GM19324 (cell line): ENCODE results near the gene TJP1.
"Not testable (repeated sequence)": the region's sequence is repeated elsewhere in the genome, so short reads cannot be mapped to it uniquely, and the experiment has no call there.

Experiments used
- ATAC-seq: cut with Tn5 transposase; IDR thresholded peaks from one replicate; pipeline ENCODE4 v1.9.1; 2021; ENCODE audit warnings: mild to moderate bottlenecking, moderate library complexity; ENCODE audit not compliant: unreplicated experiment, low FRiP score

TJP1 gene

DNA sequence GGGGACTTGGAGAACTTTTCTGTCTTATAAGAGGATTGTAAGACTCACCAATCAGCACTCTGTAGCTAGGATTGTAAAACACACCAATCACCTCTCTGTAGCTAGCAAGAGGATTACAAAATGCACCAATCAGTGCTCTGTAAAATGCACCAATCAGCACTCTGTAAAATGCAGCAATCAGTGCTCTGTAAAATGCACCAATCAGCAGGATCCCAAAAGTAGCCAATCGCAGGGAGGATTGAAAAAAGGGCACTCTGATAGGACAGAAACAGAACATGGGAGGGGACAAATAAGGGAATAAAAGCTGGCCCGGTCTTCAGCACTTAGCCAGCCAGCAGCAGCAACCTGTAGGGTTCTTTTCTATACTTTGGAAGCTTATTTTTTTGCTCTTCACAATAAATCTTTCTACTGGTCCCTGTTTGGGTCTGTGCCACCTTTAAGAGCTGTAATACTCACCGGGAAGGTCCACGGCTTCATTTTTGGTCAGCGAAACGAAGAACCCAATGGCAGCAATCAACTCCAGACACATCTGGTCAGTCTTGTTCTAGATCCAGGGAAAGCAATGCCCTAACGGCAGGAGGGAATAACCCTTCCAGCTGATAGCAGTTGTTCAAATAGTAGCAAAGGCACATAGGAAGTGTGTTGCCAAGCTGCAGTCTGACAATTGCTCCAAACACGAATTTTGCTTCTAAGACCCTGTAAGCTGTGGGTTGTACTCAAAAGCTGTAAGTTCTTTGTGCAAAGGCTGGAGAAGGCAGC is 135.6 kb downstream of the TJP1 start:
- ATAC-seq: no peak

DNA sequence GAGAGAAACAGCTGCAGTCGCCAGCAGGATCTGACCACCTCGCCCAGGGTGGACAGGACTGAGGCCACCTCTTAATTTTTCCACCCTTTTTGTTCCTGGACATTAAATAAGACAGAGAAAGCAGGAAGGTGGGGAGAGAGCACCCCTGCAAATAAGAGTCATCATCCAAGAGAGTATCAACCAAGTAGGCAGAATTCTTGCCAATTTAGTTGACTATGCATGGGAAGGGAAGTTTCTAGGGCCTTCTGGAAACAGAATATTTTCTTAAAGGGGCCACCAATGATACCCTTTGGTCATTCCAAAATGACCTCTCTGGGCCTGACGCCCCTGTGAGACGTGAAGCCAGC is 136.2 kb downstream of the TJP1 start:
- no peak for ATAC-seq

DNA sequence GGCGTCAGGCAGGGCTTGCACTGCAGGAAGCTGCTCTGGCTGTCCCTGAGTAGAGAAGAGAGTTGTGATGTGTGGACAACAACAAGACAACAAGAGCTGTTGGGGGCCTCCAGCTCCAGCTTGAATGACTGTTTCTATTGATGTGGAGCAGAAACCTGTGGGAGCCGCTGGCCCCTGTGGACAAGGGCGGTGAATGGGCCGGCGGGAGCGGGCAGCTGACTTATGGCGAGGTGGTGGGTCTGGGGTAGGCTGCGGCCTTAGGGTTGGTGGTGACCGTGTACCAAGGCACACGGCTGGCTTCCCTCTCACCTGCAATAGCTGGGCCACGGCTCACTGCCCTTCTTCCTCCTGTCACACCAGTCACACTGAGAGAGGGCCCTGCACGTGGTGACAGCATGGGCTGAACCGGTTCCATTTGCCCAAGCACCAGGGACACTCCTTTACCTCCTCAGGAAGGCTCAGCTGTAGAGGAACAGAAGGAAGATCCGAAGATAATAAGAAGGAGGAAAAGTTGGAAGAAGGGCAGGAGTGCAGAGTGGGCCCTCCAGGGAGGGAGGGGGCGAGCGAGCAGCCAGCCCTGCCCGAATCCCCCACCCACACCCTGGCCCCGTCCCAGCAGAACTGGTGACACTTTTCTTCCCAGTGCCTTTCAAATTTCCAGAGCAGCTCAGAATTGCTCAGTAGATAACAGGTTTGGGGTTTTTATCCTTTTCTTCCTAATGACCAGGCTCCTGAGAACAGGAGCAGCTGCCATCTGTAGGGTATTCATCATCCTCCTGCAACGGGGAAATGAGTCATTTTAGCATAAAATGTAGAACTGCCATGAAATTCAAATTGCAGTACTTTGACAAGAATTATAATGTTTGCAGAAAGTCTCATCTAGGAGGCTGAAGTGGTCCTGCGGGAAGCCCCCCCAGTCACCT is 136.9 kb downstream of the TJP1 start:
- ATAC-seq: no peak

DNA sequence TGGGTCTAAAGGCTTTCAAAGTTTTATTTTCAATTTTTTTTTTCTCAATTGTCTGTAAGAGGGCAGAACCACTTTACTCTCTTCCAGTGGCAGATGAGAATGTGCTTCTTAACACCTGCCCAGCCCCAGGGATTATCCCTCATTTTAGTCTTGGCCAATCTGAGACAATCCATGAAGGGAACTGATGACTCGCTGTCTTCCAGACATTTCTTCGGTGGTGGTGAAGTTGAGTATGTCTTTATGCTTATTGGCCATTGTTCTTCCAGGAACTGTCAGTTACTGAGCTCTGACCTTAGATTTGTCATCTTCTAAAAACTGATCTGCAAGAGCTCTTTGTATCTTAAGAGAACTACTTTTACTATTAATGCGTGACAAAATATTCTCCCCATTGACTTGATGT is 139.5 kb downstream of the TJP1 start:
- no peak for ATAC-seq

DNA sequence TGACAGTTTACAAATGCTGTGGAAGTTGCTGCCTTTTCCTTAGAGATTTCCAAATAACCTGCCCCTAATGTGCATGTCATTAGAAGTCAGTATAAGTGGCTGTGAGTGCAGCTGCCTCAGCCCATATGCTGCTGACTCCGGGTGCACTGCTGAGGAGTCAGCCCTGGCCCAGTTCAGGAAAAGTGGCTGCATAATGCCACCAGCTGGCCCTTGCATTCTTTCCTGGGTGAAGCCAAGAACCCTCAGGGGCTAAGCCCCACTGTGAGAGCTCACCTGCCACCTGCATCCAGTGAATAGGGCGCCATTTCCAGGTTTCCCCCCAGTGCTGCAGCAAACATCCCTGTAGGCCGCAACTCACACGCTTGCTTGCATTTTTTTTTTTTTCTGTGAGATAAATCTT is 139.9 kb downstream of the TJP1 start:
- ATAC-seq: no peak

DNA sequence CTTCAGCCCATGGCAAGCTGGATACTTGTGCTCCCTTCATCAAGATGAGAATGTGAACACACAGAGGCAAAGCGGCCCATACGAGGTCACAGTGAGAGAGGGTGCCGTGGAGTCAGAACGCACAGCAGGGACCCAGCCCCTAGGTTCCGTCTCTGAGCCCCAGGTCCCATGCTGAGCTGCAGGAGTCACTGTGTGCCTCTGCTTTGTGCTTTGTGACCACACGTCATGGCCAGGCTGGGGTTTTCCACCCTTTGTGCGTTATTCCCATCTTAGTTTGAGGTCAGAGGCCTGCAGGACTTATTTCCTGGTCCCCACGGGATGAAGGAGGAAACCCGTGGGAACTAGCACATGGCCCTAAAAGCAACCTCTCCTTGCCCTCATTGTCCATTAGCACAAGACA is 140.3 kb downstream of the TJP1 start:
- no peak for ATAC-seq

DNA sequence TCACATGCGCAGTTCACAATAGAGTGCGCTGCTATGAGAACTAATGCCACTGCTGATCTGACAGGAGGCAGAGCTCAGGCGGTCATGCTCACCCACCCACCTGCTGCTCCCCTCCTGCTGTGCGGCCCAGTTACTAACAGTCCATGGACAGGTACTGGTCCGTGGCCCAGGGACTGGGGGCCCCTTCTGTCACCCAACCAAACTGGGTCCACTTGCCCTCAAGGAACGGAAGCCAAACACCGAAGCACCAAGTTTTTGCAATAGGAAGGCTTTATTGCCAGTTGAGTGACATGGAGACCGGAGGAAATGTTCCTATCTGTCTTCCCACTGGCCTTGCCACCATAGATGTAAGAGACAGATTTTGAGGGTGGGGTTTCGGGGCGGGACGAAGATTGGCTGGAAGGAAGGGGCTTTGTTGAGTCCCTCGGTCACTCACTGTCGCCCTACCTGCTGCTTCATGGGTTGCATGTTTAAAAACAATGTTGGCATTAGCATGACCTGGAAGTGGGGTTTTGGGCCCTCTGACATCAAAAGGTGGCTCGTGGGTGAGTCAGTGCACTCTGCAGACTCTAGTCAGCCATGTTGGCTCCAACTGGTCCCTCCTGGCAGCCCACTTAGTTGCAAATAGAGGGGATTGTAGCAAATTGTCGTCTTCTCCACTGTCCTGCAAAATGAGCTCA is 141.0 kb downstream of the TJP1 start:
- ATAC-seq: no peak

DNA sequence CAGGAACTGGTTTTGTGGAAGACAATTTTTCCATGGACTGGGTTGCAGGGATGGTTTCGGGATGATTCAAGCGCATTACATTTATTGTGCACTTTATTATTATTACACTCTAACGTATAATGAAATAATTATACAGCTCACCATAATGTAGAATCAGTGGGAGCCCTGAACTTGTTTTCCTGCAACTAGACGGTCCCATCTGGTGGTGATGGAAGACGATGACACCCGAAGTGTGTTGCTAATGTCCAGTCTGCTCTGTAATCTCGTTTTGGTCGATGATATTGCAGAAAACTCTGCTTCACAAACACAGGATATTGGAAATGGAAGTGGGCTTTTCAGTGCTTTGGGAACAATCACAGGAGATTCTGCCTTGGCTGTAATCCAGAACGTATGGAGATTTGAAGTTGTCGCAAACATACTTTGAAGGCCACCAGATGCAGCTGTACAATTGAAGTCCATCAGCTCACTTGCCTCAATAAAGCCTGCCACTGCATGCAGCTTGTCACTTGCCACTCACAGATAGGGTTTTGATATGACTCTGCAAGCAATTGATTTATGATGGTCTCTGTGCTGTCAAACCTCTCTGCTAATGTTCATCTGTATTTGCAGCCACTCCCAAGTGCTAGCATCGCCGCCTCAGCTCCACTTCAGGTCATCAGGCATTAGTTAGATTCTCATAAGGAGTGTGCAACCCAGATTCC is 141.7 kb downstream of the TJP1 start:
- no peak for ATAC-seq

DNA sequence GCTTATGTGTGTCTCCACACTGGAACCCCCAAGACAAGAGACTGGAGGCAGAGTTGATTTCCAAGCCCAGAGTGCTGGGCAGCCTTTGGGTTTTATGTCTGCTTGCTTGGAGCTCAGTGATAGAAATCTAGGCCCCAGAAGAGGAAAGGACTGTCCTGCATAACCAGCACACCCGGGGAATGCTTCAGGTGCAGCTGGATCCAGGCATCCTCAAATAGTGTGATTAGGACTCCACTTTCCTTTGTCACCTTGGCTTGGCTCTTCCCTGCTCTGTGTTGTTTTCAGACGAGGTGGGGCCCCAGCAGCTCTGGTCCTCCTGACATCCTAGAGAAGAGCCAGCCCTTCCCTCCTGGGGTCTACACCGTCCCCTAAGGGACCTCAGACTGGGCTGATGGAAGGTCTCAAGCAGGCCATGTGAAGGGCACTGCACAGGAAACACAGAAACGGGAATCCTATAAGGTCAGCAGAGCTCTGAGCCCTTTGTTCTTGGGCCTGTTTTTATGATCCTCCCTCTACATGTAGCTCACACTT is 143.7 kb downstream of the TJP1 start:
- no peak for ATAC-seq

DNA sequence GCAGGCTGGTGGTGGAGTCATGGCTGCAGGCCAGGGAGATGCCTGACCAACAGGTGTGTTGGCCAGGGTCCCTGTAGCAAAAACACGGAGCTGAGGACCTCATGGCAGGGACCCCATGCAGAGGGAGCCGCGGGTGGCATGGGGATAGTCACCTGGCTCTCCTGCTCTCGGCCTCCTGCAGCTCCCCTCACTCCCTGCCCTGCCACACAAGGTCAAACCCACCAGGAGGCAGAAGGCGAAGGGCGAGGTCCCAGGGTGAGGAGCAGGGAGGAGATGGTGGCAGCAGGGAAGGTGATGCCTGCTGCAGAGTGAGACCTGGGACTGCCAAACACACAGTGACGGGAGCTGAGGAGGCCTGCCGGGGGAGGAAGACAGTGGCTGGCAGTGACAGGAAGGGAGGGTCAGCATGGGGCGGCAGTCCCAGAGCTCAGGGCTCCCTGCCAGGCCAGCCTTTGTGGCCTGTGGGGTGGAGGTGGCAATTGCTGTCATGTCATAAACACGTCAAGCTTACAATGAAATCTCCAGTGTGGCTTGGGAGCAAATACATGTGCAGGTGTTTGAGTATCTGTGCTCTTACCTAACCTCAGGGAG is 144.3 kb downstream of the TJP1 start:
- no peak for ATAC-seq

DNA sequence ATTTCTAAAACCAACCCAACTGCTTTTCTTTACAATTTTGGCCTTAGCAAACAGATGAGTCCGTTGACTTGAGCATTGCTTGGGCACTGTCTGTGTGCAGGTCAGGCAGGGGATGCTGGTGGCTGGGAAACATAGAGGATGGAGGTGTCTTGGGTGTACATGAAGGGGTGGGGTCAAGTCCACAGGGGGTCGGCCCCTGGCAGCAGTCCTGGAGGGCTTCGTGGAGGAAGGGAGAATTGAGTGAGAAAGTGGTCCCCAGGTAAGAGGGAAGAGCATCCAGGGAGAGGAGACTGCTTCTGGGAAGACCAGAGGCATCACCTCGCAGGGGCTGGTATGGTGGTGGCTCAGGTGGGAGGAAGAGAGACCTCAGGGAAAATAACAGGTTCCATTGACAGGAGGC is 144.8 kb downstream of the TJP1 start:
- ATAC-seq: no peak

DNA sequence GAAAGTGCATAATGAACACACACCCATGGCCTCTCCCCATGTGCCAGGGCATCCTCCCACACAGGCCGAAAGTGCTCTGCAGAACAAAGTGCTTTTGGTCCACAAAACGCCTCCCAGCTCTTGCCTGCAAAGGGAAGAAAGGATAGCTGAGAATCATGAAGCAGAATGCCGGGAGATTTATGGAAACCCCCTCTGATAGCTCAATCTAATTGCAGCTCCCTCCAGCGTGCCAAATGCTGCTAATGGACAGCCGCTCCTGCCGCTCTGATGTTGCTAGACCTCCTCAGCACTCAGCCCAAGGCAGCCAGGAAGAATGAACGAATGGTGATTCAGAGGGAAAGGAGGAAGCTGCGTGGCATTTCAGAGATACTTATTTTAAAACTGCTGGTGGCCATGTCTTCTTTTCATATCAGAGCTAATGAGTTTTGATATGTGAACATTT is 145.3 kb downstream of the TJP1 start:
- no peak for ATAC-seq

DNA sequence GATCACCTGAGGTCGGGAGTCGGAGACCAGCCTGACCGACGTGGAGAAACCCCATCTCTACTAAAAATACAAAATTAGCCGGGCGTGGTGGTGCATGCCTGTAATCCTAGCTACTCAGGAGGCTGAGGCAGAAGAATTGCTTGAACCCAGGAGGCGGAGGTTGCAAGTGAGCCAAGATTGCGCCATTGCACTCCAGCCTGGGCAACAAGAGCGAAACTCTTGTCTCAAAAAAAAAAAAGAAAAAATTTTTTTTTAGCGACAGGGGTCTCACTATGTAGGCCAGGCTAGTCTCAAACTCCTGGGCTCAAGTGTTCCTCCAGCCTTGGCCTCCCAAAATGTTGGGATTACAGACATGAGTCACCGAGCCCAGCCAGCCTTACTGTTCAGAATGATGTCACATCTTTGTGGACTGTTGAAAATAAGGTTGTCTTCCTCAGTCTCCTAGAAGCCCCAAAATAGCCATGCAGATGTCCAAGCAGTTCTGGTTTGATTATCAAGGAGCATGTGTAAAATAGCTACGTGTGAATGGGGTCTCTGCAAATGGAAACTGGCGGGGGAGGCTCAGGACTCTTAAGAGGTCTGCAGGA is 145.8 kb downstream of the TJP1 start:
- ATAC-seq: not testable (repeated sequence)

DNA sequence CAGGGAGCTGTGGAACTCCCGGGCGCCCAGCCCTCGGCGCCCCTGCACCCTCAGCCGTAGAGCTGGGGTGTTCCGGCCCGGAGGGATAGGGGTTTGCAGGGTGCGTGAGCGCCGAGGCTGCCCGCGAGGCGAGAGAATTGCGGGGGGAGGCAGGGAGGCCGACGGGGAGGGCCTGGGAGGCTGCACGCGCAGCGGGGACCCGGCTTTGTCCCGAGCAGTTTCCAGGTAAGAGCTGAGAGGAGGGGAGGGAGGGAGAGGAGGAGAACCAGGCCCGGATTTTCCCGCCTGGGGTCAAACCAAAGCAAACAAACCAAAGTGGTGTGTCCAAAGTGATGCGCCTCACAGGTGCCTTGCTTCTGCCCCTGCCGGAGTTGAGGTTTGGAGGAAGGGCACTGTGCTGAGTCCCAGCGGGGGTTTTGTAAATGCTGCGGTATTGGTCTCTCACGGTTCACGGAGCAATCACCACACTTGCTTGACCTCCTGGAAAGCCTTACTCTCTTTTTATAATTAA is 146.4 kb downstream of the TJP1 start:
- ATAC-seq: no peak

DNA sequence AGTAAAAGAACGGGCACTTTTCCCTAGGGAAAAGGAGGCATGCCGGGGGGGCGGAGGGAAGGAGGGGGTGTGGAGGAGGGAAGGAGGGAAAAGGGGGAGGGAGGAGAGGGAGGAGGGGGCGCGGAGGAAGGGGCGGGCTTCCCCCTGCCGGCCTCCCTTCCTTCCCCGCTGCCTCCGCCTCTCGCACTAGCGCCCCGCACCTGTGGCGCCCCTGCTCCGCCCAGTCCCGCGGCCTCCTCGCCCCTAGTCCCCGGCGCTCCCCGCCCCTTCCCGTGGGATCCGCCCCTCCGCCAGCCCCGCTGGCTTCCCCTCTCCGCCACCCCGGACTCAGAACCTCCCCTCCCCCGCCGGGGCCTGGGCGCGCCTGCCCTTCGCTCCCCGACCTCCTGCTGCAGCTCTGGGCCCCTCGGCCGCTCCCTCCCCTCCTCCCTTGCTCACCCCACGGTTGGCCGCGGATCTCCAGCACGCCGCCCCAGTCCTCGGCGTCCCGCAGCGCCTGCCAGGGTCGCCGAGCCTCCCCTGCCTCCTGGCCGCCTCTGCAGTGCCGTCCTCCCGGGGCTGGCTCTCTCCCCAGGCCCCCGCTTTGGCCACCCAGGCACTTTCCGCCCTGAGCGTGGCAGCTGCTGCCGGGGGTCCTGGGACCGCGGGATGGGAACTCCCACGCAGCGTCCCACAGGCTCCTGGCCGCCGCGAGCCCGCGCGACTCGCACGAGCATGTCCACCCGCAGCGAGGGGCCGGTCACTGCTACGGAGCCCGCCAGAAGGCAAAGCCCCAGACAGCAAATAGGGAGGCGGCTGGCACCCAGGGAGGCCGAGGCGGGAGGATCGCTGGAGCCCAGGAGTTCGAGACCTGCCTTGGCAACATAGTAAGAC is 147.4 kb downstream of the TJP1 start:
- no peak for ATAC-seq

DNA sequence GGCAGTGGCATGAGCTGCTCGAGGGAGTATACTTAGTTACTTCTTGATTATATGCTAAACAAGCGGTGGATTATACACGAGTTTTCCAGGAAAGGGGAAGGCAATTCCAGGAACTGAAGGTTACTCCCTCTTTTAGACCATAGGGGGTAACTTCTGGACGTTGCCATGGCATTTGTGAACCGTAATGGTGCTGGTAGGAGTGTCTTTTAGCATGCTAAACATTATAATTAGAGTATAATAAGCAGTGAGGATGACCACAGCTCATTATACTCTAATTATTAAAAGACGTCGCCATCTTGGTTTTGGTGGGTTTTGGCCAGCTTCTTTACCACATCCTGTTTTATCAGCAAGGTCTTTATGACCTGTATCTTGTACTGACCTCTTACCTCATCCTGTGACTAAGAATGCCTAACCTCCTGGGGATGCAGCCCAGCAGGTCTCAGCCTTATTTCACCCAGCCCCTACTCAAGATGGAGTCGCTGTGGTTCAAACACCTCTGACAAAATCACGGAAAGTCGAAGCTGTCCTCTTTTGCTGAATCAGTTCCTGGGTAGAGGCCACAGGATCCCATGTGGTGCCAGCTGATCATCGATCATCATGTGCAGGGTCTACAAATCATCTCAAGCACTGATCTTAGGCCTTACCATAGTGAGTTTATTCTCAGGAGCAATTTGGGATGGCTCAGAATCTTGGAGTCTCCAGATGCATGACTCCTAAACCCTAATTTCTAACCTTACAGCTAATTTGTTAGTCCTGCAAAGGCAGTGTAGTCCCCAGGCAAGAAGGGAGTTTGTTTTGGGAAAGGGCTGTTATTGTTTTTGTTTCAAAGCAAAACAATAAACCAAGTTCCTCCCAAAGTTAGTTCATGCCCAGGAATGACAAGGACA is 149.1 kb downstream of the TJP1 start:
- no peak for ATAC-seq

DNA sequence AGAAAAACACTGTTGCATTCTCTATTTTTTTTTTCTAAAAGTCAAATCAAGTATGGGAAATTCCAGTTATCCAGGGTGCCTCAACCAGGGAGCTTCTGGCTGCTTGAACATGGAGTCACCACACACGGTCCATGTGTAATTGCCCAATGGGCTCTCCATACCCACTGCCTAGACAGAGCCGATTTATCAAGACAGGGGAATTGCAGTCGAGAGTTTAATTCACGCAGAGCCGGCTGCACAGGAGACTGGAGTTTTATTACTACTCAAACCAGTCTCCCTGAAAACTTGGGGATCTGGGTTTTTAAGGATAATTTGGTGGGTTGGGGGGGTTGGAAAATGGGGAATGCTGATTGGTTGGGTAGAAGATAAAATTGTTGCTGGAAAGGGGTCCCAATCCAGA is 149.8 kb downstream of the TJP1 start:
- ATAC-seq: no peak

DNA sequence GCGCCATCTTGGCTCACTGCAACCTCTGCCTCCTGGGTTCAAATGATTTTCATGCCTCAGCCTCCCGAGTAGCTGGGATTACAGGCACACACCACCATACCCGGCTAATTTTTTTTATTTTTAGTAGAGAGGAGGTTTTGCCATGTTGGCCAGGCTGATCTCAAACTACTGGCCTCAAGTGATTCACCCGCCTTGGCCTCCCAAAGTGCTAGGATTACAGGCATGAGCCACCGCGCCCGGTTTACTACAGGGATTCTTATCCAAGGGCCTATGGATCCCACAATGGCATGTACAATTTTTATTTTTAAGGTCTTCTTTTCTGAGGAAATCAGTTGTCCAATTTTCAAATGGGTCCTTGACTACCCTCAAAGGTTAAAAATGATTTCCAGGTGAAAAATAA is 150.2 kb downstream of the TJP1 start:
- not testable (repeated sequence) for ATAC-seq
